ENCODE data around the gene GALNT10. TPM values are rescaled to one million over a fixed set of nuclear protein-coding genes. Genes with fewer than 3 reads are reported as not detected.

The GALNT10 gene
- total RNA-seq, 1 donor from 2014 or later: 10.2 TPM

DNA sequence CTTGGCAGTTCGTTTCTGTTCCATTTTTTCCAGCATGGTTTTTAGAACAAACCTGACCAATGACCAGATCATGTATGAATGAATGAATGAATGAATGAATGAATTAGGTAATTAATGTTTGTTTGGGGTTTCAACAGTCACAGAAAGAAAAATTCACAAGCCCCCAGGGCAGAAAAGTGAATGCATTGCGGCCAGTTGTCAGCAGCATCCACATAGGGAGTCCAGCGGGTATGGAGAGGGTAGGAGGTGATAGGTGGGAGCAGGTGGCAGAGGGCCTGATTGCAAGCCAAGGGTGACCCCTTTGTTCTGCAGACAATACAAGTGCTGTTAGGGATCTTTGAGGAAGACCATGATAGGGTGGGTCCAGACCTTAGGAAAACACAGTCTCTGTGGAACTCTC lies 205.6 kb downstream of the GALNT10 start:
- no peak overlapping the region for H3K27ac Mint-ChIP-seq
- H3K4me1 Mint-ChIP-seq: peaks cover 11% of the 10 kb centered on the region
- H3K36me3 ChIP-seq: no peaks in the 10 kb centered on the region
- no peaks in the 10 kb centered on the region for H3K9me3 Mint-ChIP-seq
- H3K4me3 ChIP-seq: no peak overlapping the region
- H3K27me3 ChIP-seq: no peaks in the 10 kb centered on the region
- no peaks in the 10 kb centered on the region for H3K9me3 ChIP-seq (ENCODE audit: low read depth)
- H3K4me2 ChIP-seq: no peak overlapping the region
- peaks cover 22% of the 10 kb centered on the region for H3K36me3 Mint-ChIP-seq
- H2AFZ ChIP-seq (replicated peaks): no peak overlapping the region
- no peaks in the 10 kb centered on the region for H3K4me1 ChIP-seq
- H4K20me1 ChIP-seq (ENCODE audit: low read depth): no peaks in the 10 kb centered on the region
- H3K9ac ChIP-seq: no peak overlapping the region
- no peak for DNase-seq (ENCODE audit: low spot score)
- no peak overlapping the region for H3K4me3 Mint-ChIP-seq
- no peaks in the 10 kb centered on the region for H3F3A ChIP-seq (ENCODE audit: low read depth)
- peaks cover 4% of the 10 kb centered on the region for H3K27me3 Mint-ChIP-seq (ENCODE audit: insufficient read depth, low read depth)
- no peak for TF ChIP-seq EZH2 (IDR thresholded peaks at IDR 0.05)
- TF ChIP-seq, protein P1, sequence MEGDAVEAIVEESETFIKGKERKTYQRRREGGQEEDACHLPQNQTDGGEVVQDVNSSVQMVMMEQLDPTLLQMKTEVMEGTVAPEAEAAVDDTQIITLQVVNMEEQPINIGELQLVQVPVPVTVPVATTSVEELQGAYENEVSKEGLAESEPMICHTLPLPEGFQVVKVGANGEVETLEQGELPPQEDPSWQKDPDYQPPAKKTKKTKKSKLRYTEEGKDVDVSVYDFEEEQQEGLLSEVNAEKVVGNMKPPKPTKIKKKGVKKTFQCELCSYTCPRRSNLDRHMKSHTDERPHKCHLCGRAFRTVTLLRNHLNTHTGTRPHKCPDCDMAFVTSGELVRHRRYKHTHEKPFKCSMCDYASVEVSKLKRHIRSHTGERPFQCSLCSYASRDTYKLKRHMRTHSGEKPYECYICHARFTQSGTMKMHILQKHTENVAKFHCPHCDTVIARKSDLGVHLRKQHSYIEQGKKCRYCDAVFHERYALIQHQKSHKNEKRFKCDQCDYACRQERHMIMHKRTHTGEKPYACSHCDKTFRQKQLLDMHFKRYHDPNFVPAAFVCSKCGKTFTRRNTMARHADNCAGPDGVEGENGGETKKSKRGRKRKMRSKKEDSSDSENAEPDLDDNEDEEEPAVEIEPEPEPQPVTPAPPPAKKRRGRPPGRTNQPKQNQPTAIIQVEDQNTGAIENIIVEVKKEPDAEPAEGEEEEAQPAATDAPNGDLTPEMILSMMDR (IDR thresholded peaks at IDR 0.05): no peak
- no peak for TF ChIP-seq EZH2phosphoT487 (IDR thresholded peaks at IDR 0.05)
- H3K27ac ChIP-seq: no peak overlapping the region
- no peaks in the 10 kb centered on the region for H3K79me2 ChIP-seq (ENCODE audit: low read depth)

GRCh38 chr5:154397652-154398406 lies 207.3 kb downstream of the GALNT10 start:
- Mint-ChIP-seq H3K4me3 (no peak overlapping the region), H3K27ac (no peak overlapping the region), H3K36me3 (peaks cover 12% of the 10 kb centered on the region)

DNA sequence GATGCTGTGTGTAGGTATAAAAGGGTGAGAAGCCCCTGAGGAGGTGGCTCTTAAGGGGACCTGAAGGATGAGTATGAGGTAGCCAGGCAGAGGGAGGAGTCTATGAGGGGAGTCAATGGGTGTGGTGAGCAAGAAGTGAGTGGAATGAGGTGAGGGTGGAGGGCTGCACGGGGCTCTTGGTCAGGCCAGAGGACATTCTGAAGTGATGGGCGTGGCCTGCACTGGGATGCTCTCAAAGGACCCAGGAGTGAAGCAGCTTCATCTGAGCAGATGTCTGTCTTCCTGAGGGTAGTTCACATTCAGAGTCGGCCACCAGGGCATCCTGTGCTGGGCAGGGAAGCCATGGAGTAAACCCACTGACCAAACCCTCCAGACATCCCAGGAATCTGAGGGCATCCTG lies 210.1 kb downstream of the GALNT10 start:
- Histone ChIP-seq H3K9me3 (ENCODE audit: low read depth) (no peaks in the 10 kb centered on the region), H2AFZ (replicated peaks) (no peak overlapping the region), H4K20me1 (ENCODE audit: low read depth) (peaks cover 12% of the 10 kb centered on the region), H3K4me1 (peaks cover 14% of the 10 kb centered on the region), H3K27me3 (peaks cover 4% of the 10 kb centered on the region), H3K9ac (no peak overlapping the region), H3F3A (ENCODE audit: low read depth) (peaks cover 18% of the 10 kb centered on the region), H3K4me2 (no peak overlapping the region), H3K79me2 (ENCODE audit: low read depth) (no peaks in the 10 kb centered on the region), H3K27ac (no peak overlapping the region), H3K36me3 (no peaks in the 10 kb centered on the region), H3K4me3 (no peak overlapping the region)
- H3K9me3 Mint-ChIP-seq: no peaks in the 10 kb centered on the region
- peaks cover 4% of the 10 kb centered on the region for H3K27me3 Mint-ChIP-seq (ENCODE audit: insufficient read depth, low read depth)
- H3K27ac Mint-ChIP-seq: no peak overlapping the region
- peaks cover 28% of the 10 kb centered on the region for H3K4me1 Mint-ChIP-seq
- DNase-seq (ENCODE audit: low spot score): no peak
- TF ChIP-seq EZH2 (IDR thresholded peaks at IDR 0.05) (no peak), EZH2phosphoT487 (IDR thresholded peaks at IDR 0.05) (no peak)
- TF ChIP-seq, protein P1 (IDR thresholded peaks at IDR 0.05): no peak
- no peak overlapping the region for H3K4me3 Mint-ChIP-seq
- peaks cover 8% of the 10 kb centered on the region for H3K36me3 Mint-ChIP-seq

More at GRCh38 chr5:154397652-154398406, 207.3 kb downstream of the GALNT10 start:
- Histone ChIP-seq H3K9ac (no peak overlapping the region), H3K4me1 (no peaks in the 10 kb centered on the region), H2AFZ (replicated peaks) (no peak overlapping the region), H3K9me3 (ENCODE audit: low read depth) (no peaks in the 10 kb centered on the region), H3F3A (ENCODE audit: low read depth) (no peaks in the 10 kb centered on the region), H3K27ac (no peak overlapping the region), H3K27me3 (no peaks in the 10 kb centered on the region), H3K4me3 (no peak overlapping the region), H3K79me2 (ENCODE audit: low read depth) (no peaks in the 10 kb centered on the region), H3K36me3 (no peaks in the 10 kb centered on the region), H4K20me1 (ENCODE audit: low read depth) (no peaks in the 10 kb centered on the region), H3K4me2 (no peak overlapping the region)
- Mint-ChIP-seq H3K9me3 (no peaks in the 10 kb centered on the region), H3K27me3 (ENCODE audit: insufficient read depth, low read depth) (peaks cover 7% of the 10 kb centered on the region), H3K4me1 (peaks cover 17% of the 10 kb centered on the region)
- no peak for DNase-seq (ENCODE audit: low spot score)
- TF ChIP-seq EZH2 (IDR thresholded peaks at IDR 0.05) (no peak), EZH2phosphoT487 (IDR thresholded peaks at IDR 0.05) (no peak)
- TF ChIP-seq, protein P1 (IDR thresholded peaks at IDR 0.05): no peak
